Superior temporal gyrus (tissue), 1 donor: Measurements from ENCODE around the gene MTM1.
A peak's percentile ranks its signal among the peaks of the same experiment; 100 is the strongest.

Experiments used
- DNase-seq: peaks from one replicate; pipeline ENCODE4 v3.0.0-alpha.2; 2016; ENCODE audit errors: extremely low spot score

Gene MTM1

DNA sequence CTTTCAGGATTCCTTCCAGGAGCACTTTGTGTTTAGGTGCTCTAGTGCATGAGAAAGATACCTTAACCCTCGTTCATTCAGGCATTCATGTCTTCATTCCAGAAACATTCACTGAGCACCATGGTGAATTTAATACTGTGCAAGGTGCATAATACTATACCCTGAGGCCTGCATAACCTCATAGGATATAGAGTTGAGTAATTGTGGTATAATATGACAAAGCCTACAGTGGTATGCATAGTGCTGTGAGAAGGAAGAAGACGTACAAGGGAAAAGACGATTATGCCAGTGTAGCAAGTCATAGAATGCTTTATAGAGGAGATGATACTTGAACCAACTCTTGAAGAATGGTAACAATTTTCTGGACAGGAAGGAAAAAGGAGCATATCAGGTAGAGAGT is 34.3 kb downstream of the MTM1 start:
- no peak for DNase-seq

DNA sequence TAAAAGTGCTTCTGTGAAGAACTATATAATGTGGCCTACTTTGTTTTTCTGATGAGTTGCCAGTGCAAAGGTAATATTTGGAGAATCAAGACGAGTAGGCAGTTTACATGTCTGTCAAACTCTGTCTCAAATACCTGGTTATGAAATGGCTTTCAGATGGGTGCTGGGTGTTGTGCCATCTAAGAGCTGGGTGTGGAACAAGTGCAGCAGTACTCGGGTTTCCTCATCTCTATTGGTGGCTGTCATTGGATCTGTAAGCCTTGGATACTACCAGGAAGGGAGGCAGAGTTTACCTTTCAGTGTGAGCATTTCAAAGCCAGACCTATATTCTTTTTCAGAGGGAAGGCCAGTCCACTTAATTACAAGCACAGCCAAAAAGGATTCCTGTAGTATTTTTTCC is 37.2 kb downstream of the MTM1 start:
- no peak for DNase-seq

DNA sequence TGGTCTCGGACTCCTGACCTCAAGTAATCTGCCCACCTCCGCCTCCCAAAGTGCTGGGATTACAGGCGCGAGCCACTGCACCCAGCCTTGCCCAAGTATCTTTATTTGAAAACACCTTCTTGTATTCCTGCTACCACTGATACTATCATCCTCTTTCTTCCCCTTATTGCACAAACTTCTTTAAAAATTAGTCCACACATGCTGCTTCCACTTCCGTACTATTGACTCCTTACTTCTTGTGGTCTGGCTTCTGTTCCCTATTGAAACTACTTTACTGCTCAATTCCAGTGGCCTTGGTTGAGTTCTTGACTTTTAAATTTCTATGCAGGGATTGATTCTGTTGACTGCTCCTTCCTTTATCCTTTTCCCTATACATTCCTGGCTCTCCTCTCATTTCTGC is 38.8 kb downstream of the MTM1 start:
- no peak for DNase-seq

DNA sequence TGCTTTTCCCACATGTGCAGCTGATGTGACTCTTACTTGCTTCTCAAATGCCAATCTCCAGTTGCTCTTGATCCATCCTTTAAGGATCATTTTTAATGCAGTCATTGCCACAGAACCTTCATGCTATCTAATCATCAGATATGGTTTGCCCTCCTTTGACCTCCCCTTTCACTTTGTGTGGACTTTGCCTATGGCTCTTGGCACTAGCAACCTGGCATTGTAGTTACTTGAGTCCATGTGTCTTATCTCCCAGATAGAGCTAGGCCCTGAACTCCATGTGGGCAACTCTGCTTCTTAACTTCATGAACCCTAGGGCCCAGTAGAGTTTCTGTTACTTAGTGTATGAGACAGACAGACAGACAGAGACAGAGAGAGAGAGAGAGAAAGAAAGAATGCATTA is 41.6 kb downstream of the MTM1 start:
- no peak for DNase-seq

DNA sequence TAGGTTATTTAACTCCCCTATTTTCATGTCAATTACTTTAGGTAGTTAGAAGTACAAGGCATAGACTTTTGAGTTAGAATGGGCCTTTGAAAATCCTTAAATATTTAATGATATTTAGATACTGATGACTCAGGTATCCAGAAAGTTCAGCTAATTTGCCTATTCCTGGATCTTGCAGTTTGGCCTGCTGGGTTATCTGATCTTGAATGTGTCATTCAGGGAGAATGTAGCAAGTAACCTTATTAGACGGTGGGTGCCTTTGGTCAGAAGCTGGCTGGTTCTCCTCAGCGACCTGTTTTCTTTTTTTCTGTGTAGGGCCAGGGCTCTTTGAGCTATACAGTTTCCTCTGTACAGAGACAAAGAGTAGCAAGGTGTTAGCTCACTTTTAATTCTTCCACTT is 42.0 kb downstream of the MTM1 start:
- DNase-seq = no peak

DNA sequence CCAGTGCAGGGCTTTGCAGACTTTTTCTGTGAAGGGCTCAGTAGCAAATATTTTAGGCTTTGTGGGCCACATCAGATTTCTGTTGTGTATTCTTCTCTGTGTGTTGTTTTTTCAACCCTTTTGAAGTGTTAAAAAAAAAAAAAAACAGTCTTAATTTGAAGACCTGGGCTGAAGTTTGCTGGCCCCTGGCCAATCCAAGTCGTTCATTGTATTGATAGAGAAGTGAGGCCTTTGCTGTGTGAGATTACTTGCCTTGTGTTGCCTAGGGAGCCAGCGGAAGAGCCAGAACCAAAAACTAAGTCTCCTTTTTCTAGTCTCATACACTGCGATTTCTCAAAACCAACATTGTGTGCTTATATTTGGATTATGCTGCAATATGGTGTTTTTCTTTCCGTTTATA is 46.9 kb downstream of the MTM1 start:
- DNase-seq = no peak

DNA sequence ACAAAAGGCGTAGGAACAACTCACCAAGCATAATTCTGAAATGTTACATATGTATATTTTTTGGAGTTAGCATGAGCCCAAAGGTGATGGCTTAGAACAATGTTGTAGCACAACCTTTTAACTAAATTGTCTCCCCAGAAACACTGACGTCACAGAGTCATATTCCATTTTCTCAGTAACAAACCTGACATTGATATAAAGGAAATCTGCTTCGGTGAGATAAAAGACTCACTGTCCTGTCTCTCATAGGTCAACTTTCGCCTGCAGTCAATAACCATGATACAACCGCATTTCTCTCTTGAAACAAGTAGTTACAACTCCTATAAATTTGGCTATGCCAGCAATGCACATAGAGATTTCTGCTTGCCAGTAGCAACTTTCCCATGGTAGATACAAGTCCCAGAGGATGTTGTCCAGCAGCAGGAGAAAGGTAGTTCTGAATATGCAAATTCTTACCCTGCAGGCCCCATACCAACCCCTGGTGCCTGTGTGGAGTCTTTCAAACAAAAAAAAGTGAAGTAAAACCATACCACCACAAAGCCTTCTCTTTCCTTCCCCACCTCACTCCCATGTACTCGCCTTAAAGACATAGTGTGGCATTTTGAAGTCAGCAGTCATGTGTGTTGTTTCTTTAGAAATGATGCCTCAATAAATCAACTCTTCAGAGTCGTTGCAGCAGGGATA is 47.9 kb downstream of the MTM1 start:
- DNase-seq = no peak

DNA sequence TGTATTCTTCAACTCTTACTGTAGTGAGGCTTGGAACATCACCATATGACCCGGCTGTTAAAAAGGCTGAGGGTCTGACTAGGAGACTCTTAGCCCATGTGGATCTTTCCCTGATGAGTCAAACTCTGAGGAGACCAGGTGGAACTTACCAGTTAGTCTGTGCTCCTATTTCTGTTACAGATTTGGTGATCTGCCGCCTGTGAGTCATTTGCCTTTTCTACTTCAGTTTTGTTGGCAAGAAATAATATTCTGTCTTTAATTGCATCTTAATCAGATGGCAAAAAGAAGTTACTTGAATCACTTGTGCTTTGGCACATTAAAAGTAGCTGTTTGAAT is 48.4 kb downstream of the MTM1 start:
- DNase-seq = peak; percentile 11

DNA sequence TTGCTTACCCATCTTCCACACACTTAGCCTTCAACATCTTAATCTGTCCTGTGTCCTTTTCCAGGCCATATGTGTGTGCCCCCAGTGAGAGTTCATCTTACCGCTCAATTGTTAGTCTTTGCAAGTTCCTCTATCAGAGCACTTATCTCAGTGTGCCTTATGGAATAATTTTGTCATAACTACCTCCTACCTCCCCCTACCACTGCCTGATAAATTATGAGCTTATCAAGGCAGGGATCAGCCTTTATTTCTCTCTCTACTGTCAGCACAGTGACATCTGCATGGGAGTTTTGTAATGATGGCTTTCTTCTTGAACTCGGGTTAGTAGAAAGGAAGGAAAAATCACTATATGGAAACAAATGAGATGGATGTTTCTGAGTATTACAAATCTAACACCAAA is 53.2 kb downstream of the MTM1 start:
- no peak for DNase-seq

DNA sequence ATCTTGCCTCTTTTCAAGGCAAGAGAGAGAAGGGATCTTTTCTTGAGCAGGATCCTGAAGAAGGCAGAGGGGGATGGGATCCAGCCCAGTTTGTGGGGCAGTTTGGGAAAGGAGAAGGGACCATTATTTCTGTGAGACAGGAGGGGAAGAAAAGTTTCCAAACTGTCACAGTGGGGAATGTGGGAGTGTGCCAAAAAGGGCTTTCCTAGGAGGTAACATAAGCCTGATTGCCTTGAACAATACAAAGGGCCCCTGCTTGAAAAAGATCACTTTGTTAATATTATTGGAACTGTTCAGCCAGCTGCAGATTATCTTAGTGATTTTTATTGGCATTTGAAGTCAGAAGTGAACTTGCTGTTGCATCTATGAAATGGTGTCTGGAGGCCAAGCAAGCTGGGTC is 55.2 kb downstream of the MTM1 start:
- no peak for DNase-seq

DNA sequence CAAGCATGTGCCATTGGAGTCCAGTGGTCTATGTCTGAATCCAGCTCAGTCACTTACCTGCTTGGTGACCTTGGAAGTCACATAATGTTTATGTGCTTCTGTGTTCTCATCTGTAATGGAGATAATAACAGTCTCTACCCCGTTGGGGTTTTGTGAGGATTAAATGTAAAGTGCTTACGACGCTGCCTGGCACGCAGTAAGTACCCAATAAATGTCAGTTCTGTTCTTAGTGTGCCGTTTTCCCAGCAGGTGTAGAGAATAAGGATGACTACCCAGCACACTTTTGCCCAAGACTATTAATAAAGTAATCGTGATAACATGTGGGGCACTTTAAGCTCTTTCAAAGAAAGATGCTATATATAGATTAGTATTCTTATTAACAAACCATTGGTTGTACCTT is 56.7 kb downstream of the MTM1 start:
- DNase-seq = no peak

DNA sequence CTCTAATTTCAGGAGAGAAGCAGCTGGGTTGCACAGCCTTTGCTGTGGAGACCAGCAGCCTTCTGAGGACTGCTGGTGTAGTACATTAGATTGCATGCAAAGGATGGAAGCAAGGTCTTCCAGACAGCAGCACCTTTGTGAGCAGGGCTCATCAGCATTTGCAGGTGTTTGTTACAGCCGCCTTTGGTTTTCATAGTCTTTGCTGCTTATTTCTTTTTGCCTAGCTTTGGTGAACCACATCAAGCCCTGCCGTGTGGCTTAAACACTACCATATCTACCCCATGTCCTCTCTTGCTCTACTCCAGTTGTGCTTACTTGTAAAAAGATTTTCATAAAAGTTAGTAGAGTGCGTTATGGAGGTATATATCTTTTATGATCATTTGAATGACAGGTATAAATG is 57.5 kb downstream of the MTM1 start:
- DNase-seq = no peak

DNA sequence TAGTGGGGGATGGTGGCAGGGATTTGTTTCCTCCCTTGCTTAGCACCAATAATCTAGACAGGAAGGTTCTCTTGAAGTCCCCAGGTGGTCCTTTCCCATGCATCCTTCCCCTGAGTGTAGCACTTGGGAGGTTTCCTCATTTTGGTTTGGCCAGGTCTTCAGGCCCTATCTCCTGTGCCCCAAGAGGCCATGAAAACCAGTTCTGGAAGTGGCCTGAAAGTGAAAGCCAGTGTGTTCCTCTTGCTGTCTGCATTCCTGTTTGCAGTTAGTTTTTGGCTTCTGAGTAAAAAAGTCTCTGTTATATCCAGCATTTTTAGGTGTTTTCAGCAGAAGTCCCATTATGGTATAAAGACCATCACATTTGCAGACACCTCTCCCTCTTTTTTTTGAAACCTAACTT is 59.5 kb downstream of the MTM1 start:
- DNase-seq = no peak

DNA sequence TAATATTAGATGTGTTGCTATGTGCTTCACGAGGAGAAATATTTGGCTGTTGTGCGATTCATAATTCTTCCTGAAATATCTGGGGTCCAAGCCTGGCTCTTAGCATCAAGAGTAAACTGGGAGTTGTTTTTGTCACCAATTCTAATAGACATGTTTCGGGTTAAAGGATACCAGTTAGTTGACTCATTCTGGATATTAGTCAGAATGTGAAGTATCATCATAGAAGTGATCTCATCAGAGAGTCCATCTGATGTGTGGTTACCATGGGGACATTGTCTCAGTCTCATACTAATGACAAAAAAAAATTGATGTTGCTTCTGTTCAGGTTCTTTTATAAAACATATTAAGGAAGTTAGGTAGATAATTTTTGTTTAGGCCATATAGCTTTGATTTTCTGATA is 67.5 kb downstream of the MTM1 start:
- no peak for DNase-seq

DNA sequence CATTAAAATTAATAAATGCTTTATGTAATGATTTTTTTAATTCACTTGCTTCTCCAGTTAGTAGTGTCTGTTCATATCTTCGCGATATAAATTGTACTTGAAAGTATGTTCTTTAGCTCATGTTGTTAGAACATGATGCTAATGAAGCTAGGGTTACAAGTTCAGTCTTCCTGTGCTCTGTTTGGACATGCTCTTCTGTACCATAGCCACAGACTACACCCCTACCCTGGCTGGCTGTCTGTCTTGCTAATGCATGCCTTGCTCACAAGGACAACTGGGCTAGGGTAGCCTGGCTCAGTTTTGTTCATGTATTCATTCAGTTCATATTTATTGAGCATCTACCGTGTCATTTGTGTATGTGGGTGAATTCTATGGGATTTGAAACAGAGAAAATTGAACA is 74.0 kb downstream of the MTM1 start:
- DNase-seq = no peak

DNA sequence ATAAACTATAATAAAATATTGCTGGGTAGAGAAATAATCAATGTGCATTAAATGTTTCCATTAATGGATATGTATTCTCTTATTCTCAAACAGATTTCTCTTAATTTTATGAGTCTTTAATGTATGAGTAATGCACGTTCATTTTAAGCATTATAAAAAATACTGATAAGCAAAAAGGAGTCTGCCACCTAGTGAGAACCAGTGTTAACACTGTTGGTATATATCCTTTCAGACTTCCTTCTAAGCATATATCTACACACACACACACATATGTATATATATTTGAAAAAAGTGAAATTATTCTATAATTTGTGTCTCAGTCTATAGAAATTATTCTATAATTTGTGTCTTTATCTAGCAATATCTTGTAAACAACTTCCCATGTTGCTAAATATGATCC is 74.8 kb downstream of the MTM1 start:
- DNase-seq = no peak

DNA sequence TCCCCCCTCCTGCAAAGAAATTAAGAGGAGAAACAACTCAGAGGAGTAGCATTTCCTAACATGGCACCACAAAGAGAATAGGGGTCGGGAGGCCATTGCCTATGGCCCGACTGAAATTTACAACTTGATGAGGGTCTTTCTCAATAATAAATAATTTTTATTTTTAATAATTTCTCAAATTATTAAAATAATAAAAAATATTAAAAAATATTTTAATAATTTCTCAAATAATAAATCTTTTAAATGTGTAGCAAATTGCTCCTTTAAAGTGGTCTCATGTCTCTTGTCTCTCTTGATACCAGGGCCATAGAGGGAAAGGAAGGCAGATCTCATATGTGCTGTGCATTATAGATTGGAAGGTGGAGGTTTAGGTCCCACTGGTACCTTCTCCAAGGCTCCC is 75.5 kb downstream of the MTM1 start:
- no peak for DNase-seq

DNA sequence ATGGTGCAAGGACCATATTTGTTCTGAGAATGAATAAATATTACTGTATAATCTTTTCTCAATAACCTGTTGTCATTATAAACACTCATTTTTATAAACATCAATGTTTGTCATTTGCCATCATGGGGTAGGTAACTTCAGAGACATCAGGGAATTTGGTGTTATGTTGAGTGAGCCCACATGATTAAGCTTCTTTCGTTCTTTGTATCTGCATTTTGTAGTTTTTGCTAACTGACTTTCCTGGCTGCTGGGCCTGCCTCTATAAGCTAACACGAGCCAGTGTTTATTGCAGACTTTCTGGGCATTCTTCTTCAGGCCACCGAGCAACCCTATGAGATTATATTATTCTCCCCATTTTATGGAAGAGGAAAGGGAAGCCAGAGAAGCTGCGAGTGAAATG is 76.0 kb downstream of the MTM1 start:
- DNase-seq = no peak

DNA sequence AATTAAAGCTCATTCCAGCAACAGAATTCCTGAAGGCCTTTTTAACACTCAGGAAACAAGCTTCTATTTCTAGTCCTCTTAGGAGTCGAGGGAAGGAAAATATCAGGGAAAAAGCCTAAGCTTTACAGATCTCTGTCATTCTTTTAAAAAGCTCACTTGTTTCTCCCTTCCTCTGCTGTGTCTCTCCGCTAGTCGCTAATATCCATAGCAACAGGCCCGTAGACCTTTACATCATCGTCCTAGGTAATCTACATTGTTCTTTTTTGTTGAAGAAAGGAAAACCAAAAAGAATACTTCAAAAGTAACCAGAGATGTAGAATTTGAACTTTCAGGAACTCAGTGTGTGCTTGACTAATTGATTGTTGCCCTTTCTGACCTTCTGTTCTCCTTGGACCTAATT is 78.9 kb downstream of the MTM1 start:
- no peak for DNase-seq

DNA sequence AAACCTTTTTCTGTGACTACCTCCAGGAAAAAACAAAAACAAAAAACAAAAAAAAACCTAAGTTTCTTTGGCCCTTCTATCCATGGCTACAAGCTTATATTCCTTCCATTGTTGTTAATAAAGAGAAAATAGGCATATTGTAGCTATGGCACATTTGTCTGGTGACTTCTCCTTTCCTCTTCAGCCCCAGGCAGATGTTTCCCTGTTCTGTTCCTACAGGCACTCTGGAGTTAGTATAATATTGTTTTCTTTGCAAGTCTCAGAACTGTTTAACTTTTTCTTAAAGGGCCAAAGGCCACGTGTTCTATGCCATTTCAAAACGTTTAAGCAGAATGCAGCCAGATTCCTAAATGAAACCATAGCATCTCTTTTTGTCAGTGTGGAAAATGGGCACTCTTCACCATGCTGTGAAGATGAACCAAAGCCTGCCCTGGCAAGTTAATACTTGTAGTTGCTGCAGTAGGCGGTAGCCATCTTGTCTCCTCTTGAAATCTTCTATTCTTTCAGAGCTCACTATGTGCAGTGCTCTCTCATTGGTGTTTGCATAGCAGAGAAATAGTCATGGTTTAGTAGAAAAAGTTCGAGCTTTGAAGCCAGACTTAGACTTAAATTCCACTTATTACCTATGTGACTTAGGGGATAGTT is 80.0 kb downstream of the MTM1 start:
- no peak for DNase-seq

DNA sequence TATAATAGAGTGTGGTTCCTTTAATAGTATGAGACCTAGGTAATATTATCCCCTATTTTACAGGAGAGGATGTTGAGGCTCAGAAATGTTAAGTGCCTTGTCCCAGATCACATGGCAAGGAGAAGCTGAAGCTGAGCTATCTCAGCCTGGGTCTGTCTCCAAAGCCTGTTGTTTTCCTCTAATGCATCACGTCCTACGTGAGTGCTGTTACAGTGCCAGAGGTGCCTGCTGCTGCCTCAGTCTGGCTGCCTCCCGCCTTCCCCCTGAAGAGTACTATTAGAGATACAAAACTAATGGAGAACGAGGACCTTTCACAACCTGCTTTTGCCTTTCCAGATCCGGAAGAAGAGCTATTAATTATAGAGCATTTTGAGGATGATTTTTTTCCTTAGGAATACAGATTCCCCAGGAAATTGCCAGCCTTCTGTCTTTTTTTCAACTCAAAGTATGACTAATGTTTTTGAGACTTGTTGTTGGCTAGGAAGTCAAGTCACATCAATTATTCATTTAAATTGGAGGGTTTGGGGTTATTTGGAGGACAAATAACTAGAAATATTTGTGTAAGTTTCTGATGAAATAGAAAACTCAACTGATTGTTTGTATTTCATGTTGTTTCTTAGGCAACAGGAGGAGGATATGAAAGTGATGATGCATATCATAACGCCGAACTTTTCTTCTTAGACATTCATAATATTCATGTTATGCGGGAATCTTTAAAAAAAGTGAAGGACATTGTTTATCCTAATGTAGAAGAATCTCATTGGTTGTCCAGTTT is 80.9 kb downstream of the MTM1 start:
- no peak for DNase-seq

DNA sequence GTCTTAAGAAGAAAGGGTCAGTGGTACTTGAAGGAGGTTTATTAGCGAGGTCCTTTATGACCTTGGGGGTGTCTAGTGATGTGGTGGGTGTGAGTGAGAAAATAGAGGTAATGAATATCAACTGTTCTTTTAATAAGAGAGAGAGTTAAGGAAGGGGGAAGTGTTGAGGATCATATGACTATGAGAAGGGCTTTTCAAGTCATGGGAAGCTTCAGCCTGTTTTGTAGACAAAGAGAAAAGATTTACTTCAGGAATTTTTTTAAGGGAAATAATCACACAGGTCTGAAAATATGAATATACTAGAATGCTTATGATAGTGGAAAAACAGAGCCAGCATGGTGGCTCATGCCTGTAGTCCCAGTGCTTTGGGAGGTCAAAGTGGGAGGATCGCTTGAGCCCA is 83.5 kb downstream of the MTM1 start:
- DNase-seq = no peak

DNA sequence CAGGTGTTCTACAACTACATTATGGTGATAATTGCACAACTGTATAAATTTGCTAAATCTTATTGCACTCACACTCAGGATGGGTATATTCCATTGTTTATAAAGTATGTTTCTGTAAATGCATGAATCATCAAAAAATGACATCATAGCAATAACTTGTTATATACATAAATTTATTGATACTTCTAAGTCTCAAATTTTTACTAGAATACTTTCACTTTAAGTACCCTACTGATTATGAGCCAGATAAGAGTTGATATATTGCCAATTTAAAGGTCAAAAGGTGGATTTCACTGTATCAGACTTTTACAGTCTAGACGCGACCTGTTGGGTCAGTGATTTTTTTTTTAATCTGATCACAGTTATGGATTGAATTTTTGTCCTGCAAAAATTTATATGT is 87.4 kb downstream of the MTM1 start:
- no peak for DNase-seq
